ENCODE data around the gene THSD4. TPM values are rescaled to one million over a fixed set of nuclear protein-coding genes. Genes with fewer than 3 reads are reported as not detected.

The THSD4 gene
- polyA plus RNA-seq, 1 donor (not counting 4 experiments of a cell fraction or from before 2014, with no cell fraction given): 24.5 TPM

DNA sequence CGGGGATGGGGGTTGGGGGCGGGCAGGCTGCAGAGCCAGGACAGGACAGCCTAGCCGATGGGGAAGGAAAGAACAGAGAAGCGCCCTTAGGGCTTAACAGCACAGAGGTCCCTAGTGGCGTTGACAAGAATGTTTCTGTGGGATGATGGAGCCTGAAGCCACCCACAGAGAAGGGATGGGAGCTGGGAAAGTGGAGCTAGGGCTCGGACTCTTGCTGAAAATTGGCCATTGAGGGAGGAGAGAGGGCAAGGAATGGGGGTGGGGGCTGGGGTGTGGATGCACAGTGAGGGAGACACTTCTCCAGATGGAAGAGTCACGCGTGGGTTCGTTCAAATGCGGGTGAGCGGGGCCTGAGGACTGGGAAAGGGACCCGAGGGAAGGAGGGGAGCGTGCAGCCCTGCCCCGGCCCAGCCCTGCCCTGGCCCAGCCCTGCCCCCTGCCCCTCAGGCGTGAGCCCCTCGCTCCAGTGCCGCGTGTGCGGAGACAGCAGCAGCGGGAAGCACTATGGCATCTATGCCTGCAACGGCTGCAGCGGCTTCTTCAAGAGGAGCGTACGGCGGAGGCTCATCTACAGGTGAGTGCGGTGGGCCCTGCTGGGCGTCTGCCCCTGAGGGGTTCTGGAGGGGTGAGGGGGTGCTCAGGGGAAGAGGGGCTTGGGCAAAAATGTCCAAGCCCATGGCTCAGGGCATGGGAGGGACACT is 695.9 kb downstream of the THSD4 start:
- Histone ChIP-seq H3K4me2 (ENCODE audit: control insufficient read depth, extremely low read depth, insufficient read depth, low read depth, low read length) (no peak overlapping the region), H4K20me1 (ENCODE audit: control insufficient read depth, extremely low read depth, insufficient read depth, low read length) (no peaks in the 10 kb centered on the region), H3K79me2 (ENCODE audit: control insufficient read depth, insufficient read depth, low read length) (no peaks in the 10 kb centered on the region), H3K4me1 (ENCODE audit: control insufficient read depth, extremely low read depth, insufficient read depth, low read length) (peaks cover 8% of the 10 kb centered on the region), H3K9me1 (ENCODE audit: control insufficient read depth, extremely low read depth, insufficient read depth, low read length) (no peaks in the 10 kb centered on the region), H3K36me3 (ENCODE audit: control insufficient read depth in 2 of 2, extremely low read depth in 1 of 2, insufficient read depth in 2 of 2, low read length in 2 of 2) (peaks cover 0 to 6% of the 10 kb centered on the region in 2 experiments), H3K9ac (ENCODE audit: control insufficient read depth, extremely low read depth, insufficient read depth, low read length) (no peak overlapping the region), H3K4me3 (ENCODE audit: control insufficient read depth in 2 of 3, extremely low read depth in 1 of 3, insufficient read depth in 2 of 3, low read depth in 1 of 3, low read length in 3 of 3) (no peak overlapping the region), H3K9me3 (ENCODE audit: control insufficient read depth, low read depth, low read length) (no peaks in the 10 kb centered on the region), H2AFZ (ENCODE audit: control insufficient read depth, low read length) (no peak overlapping the region), H3K27ac (ENCODE audit: control insufficient read depth, insufficient read depth, low read length) (no peak overlapping the region), H3K27me3 (ENCODE audit: control insufficient read depth, extremely low read depth, insufficient read depth, low read length) (no peaks in the 10 kb centered on the region)
- TF ChIP-seq, protein P1, sequence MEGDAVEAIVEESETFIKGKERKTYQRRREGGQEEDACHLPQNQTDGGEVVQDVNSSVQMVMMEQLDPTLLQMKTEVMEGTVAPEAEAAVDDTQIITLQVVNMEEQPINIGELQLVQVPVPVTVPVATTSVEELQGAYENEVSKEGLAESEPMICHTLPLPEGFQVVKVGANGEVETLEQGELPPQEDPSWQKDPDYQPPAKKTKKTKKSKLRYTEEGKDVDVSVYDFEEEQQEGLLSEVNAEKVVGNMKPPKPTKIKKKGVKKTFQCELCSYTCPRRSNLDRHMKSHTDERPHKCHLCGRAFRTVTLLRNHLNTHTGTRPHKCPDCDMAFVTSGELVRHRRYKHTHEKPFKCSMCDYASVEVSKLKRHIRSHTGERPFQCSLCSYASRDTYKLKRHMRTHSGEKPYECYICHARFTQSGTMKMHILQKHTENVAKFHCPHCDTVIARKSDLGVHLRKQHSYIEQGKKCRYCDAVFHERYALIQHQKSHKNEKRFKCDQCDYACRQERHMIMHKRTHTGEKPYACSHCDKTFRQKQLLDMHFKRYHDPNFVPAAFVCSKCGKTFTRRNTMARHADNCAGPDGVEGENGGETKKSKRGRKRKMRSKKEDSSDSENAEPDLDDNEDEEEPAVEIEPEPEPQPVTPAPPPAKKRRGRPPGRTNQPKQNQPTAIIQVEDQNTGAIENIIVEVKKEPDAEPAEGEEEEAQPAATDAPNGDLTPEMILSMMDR (optimal IDR thresholded peaks at IDR 0.05 in 1 of 3, IDR thresholded peaks at IDR 0.05 in 1 of 3, conservative IDR thresholded peaks at IDR 0.05 in 1 of 3; ENCODE audit: extremely low read depth in 1 of 3, insufficient read depth in 2 of 3, low read length in 3 of 3): no peak
- no peak for TF ChIP-seq EZH2 (IDR thresholded peaks at IDR 0.05; ENCODE audit: low read length)
- DNase-seq (ENCODE audit: low read depth, low spot score) (no peak), FAIRE-seq (no peak)
- dilution Hi-C loops (cut with MboI; ENCODE audit: extremely low pct_ligation_motif_present, low sequenced_read_pairs): no loop called here

DNA sequence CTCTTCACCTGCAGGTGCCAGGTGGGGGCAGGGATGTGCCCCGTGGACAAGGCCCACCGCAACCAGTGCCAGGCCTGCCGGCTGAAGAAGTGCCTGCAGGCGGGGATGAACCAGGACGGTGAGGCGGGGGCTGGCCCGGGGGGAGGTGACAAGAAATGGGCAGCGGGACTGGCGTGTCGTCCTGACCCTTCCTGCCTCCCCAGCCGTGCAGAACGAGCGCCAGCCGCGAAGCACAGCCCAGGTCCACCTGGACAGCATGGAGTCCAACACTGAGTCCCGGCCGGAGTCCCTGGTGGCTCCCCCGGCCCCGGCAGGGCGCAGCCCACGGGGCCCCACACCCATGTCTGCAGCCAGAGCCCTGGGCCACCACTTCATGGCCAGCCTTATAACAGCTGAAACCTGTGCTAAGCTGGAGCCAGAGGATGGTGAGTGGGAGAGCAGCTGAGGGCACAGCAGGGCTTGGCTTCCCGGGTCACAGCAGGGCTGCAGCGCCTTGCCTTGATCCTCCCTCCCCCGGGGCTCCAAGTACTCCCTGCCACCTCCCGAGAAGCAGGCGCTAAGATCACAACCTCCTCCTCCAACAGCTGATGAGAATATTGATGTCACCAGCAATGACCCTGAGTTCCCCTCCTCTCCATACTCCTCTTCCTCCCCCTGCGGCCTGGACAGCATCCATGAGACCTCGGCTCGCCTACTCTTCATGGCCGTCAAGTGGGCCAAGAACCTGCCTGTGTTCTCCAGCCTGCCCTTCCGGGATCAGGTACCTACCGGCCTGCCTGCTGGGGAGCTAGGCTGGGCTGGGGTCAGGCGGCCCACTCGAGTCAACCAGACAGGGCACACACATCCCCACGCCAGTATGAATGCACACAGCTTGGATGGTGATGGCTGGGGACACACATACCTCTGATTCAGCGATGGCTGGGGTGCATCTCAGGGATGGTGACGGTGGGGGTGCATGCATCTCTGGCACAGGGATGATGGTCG is 696.8 kb downstream of the THSD4 start:
- no peak overlapping the region for H3K9ac ChIP-seq (ENCODE audit: control insufficient read depth, extremely low read depth, insufficient read depth, low read length)
- H3K79me2 ChIP-seq (ENCODE audit: control insufficient read depth, insufficient read depth, low read length): no peaks in the 10 kb centered on the region
- FAIRE-seq: no peak
- no peak overlapping the region for H3K27ac ChIP-seq (ENCODE audit: control insufficient read depth, insufficient read depth, low read length)
- no peak for DNase-seq (ENCODE audit: low read depth, low spot score)
- H3K4me2 ChIP-seq (ENCODE audit: control insufficient read depth, extremely low read depth, insufficient read depth, low read depth, low read length): no peak overlapping the region
- peaks cover 3% of the 10 kb centered on the region for H3K4me1 ChIP-seq (ENCODE audit: control insufficient read depth, extremely low read depth, insufficient read depth, low read length)
- H4K20me1 ChIP-seq (ENCODE audit: control insufficient read depth, extremely low read depth, insufficient read depth, low read length): no peaks in the 10 kb centered on the region
- H3K4me3 ChIP-seq (ENCODE audit: control insufficient read depth in 2 of 3, extremely low read depth in 1 of 3, insufficient read depth in 2 of 3, low read depth in 1 of 3, low read length in 3 of 3): no peak overlapping the region
- no peaks in the 10 kb centered on the region for H3K9me3 ChIP-seq (ENCODE audit: control insufficient read depth, low read depth, low read length)
- H3K36me3 ChIP-seq (ENCODE audit: control insufficient read depth in 2 of 2, extremely low read depth in 1 of 2, insufficient read depth in 2 of 2, low read length in 2 of 2): peaks cover 0 to 6% of the 10 kb centered on the region in 2 experiments
- no peaks in the 10 kb centered on the region for H3K27me3 ChIP-seq (ENCODE audit: control insufficient read depth, extremely low read depth, insufficient read depth, low read length)
- H3K9me1 ChIP-seq (ENCODE audit: control insufficient read depth, extremely low read depth, insufficient read depth, low read length): no peaks in the 10 kb centered on the region
- dilution Hi-C loops (cut with MboI; ENCODE audit: extremely low pct_ligation_motif_present, low sequenced_read_pairs): no loop called here
- TF ChIP-seq, protein P1 (optimal IDR thresholded peaks at IDR 0.05 in 1 of 3, IDR thresholded peaks at IDR 0.05 in 1 of 3, conservative IDR thresholded peaks at IDR 0.05 in 1 of 3; ENCODE audit: extremely low read depth in 1 of 3, insufficient read depth in 2 of 3, low read length in 3 of 3): no peak
- no peak for TF ChIP-seq EZH2 (IDR thresholded peaks at IDR 0.05; ENCODE audit: low read length)
- H2AFZ ChIP-seq (ENCODE audit: control insufficient read depth, low read length): no peak overlapping the region
